Measurements from ENCODE around the gene TTBK2.

TTBK2 gene

GRCh38 chr15:42741710-42742109 lies 178.9 kb downstream of the TTBK2 start:
- Histone ChIP-seq H3K4me3 (ENCODE audit: low read depth, low read length) (no peak overlapping the region), H3K4me1 (ENCODE audit: control insufficient read depth, insufficient read depth, low read length) (no peaks in the 10 kb centered on the region), H3K27me3 (ENCODE audit: control insufficient read depth, insufficient read depth, low read length) (no peaks in the 10 kb centered on the region), H3K9ac (ENCODE audit: low read depth, low read length) (no peak overlapping the region), H3K9me3 (ENCODE audit: control insufficient read depth, insufficient read depth, low read length) (no peaks in the 10 kb centered on the region), H3K36me3 (ENCODE audit: control insufficient read depth, insufficient read depth, low read length) (no peaks in the 10 kb centered on the region)

GRCh38 chr15:42737529-42738328 lies 182.8 kb downstream of the TTBK2 start:
- Histone ChIP-seq H3K36me3 (ENCODE audit: control insufficient read depth, insufficient read depth, low read length) (peaks cover 3% of the 10 kb centered on the region), H3K9me3 (ENCODE audit: control insufficient read depth, insufficient read depth, low read length) (no peaks in the 10 kb centered on the region), H3K9ac (ENCODE audit: low read depth, low read length) (peak overlapping the region; percentile 79), H3K27me3 (ENCODE audit: control insufficient read depth, insufficient read depth, low read length) (no peaks in the 10 kb centered on the region), H3K4me3 (ENCODE audit: low read depth, low read length) (peak overlapping the region; percentile 87), H3K4me1 (ENCODE audit: control insufficient read depth, insufficient read depth, low read length) (no peaks in the 10 kb centered on the region)

- no peaks in the 10 kb centered on the region for H3K4me1 ChIP-seq (ENCODE audit: control insufficient read depth, insufficient read depth, low read length)
- H3K4me3 ChIP-seq (ENCODE audit: low read depth, low read length) = peak within 1 kb of the TSS; percentile 87
- H3K9ac ChIP-seq (ENCODE audit: low read depth, low read length) = peak within 1 kb of the TSS; percentile 79
- H3K36me3 ChIP-seq (ENCODE audit: control insufficient read depth, insufficient read depth, low read length) = peaks cover 10% of the 10 kb centered on the region
- H3K9me3 ChIP-seq (ENCODE audit: control insufficient read depth, insufficient read depth, low read length) = no peaks in the 10 kb centered on the region
- H3K27me3 ChIP-seq (ENCODE audit: control insufficient read depth, insufficient read depth, low read length) = no peaks in the 10 kb centered on the region
Measured at GRCh38 chr15:42736793-42737528, 183.6 kb downstream of the TTBK2 start, which contains the start of gene CDAN1. Gene CDAN1, minus strand, starts transcription at chr15:42737128. Its CDS starts 26 bp downstream, at chr15:42737102.

DNA sequence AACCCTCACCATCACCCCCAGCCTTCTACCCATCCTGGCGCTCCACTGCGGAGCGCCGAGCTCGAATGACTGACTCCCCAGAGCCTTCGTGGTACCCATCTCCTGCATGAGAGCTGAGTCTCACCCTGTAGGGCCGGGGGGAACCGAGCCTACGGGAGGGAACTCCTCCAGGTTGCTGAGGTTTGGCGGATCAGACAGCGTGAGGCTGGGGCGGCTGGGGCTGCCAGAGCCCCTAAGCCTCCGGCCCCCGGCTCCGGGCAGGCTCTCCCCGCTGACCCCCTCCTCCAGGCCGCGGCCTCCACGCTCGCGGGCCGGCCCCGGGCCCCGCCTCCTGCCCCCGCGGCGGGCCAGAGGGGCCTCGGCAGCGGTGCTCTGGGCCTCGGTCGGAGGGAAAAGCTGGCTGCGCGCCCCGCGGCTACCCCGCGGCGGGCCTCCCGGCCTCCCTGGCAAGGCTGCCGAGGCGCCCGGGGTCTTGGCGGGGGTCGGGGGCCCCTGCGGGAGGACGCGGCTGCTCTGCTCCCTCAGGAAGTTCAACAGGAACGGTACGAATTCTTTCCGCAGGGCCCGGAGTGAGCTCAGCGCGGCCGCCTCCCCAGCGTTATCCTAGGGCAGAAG lies 184.3 kb downstream of the TTBK2 start:
- Histone ChIP-seq H3K4me3 (ENCODE audit: low read depth, low read length) (peak overlapping the region; percentile 87), H3K9ac (ENCODE audit: low read depth, low read length) (peak overlapping the region; percentile 70), H3K4me1 (ENCODE audit: control insufficient read depth, insufficient read depth, low read length) (no peaks in the 10 kb centered on the region), H3K27me3 (ENCODE audit: control insufficient read depth, insufficient read depth, low read length) (no peaks in the 10 kb centered on the region), H3K9me3 (ENCODE audit: control insufficient read depth, insufficient read depth, low read length) (no peaks in the 10 kb centered on the region), H3K36me3 (ENCODE audit: control insufficient read depth, insufficient read depth, low read length) (peaks cover 16% of the 10 kb centered on the region)

GRCh38 chr15:42735382-42736165 lies 185.0 kb downstream of the TTBK2 start:
- Histone ChIP-seq H3K27me3 (ENCODE audit: control insufficient read depth, insufficient read depth, low read length) (no peaks in the 10 kb centered on the region), H3K4me3 (ENCODE audit: low read depth, low read length) (peak overlapping the region; percentile 87), H3K36me3 (ENCODE audit: control insufficient read depth, insufficient read depth, low read length) (peaks cover 23% of the 10 kb centered on the region), H3K9me3 (ENCODE audit: control insufficient read depth, insufficient read depth, low read length) (no peaks in the 10 kb centered on the region), H3K9ac (ENCODE audit: low read depth, low read length) (no peak overlapping the region), H3K4me1 (ENCODE audit: control insufficient read depth, insufficient read depth, low read length) (no peaks in the 10 kb centered on the region)

GRCh38 chr15:42734076-42734672 lies 186.4 kb downstream of the TTBK2 start:
- H3K4me3 ChIP-seq (ENCODE audit: low read depth, low read length) = no peak overlapping the region
- peaks cover 3% of the 10 kb centered on the region for H3K4me1 ChIP-seq (ENCODE audit: control insufficient read depth, insufficient read depth, low read length)
- H3K27me3 ChIP-seq (ENCODE audit: control insufficient read depth, insufficient read depth, low read length) = no peaks in the 10 kb centered on the region
- peaks cover 35% of the 10 kb centered on the region for H3K36me3 ChIP-seq (ENCODE audit: control insufficient read depth, insufficient read depth, low read length)
- H3K9ac ChIP-seq (ENCODE audit: low read depth, low read length) = no peak overlapping the region
- H3K9me3 ChIP-seq (ENCODE audit: control insufficient read depth, insufficient read depth, low read length) = no peaks in the 10 kb centered on the region

- no peak overlapping the region for H3K9ac ChIP-seq (ENCODE audit: low read depth, low read length)
- H3K27me3 ChIP-seq (ENCODE audit: control insufficient read depth, insufficient read depth, low read length) = no peaks in the 10 kb centered on the region
- H3K9me3 ChIP-seq (ENCODE audit: control insufficient read depth, insufficient read depth, low read length) = no peaks in the 10 kb centered on the region
- no peak overlapping the region for H3K4me3 ChIP-seq (ENCODE audit: low read depth, low read length)
- H3K36me3 ChIP-seq (ENCODE audit: control insufficient read depth, insufficient read depth, low read length) = peaks cover 41% of the 10 kb centered on the region
- H3K4me1 ChIP-seq (ENCODE audit: control insufficient read depth, insufficient read depth, low read length) = peaks cover 9% of the 10 kb centered on the region
Measured at GRCh38 chr15:42733027-42733426, 187.6 kb downstream of the TTBK2 start.

GRCh38 chr15:42732095-42732827 lies 188.3 kb downstream of the TTBK2 start:
- no peaks in the 10 kb centered on the region for H3K27me3 ChIP-seq (ENCODE audit: control insufficient read depth, insufficient read depth, low read length)
- no peak overlapping the region for H3K4me3 ChIP-seq (ENCODE audit: low read depth, low read length)
- H3K4me1 ChIP-seq (ENCODE audit: control insufficient read depth, insufficient read depth, low read length) = peaks cover 9% of the 10 kb centered on the region
- peaks cover 41% of the 10 kb centered on the region for H3K36me3 ChIP-seq (ENCODE audit: control insufficient read depth, insufficient read depth, low read length)
- H3K9me3 ChIP-seq (ENCODE audit: control insufficient read depth, insufficient read depth, low read length) = no peaks in the 10 kb centered on the region
- H3K9ac ChIP-seq (ENCODE audit: low read depth, low read length) = no peak overlapping the region

GRCh38 chr15:42731461-42731860 lies 189.1 kb downstream of the TTBK2 start:
- Histone ChIP-seq H3K4me1 (ENCODE audit: control insufficient read depth, insufficient read depth, low read length) (peaks cover 9% of the 10 kb centered on the region), H3K27me3 (ENCODE audit: control insufficient read depth, insufficient read depth, low read length) (no peaks in the 10 kb centered on the region), H3K9ac (ENCODE audit: low read depth, low read length) (no peak overlapping the region), H3K36me3 (ENCODE audit: control insufficient read depth, insufficient read depth, low read length) (peaks cover 46% of the 10 kb centered on the region), H3K4me3 (ENCODE audit: low read depth, low read length) (no peak overlapping the region), H3K9me3 (ENCODE audit: control insufficient read depth, insufficient read depth, low read length) (no peaks in the 10 kb centered on the region)

- Histone ChIP-seq H3K4me3 (ENCODE audit: low read depth, low read length) (no peak overlapping the region), H3K9me3 (ENCODE audit: control insufficient read depth, insufficient read depth, low read length) (no peaks in the 10 kb centered on the region), H3K36me3 (ENCODE audit: control insufficient read depth, insufficient read depth, low read length) (peaks cover 50% of the 10 kb centered on the region), H3K4me1 (ENCODE audit: control insufficient read depth, insufficient read depth, low read length) (peaks cover 9% of the 10 kb centered on the region), H3K9ac (ENCODE audit: low read depth, low read length) (no peak overlapping the region), H3K27me3 (ENCODE audit: control insufficient read depth, insufficient read depth, low read length) (no peaks in the 10 kb centered on the region)
Measured at GRCh38 chr15:42730536-42730935, 190.0 kb downstream of the TTBK2 start.

Measured in iPS-15b (cell line).